ENCODE data around the gene NUDT3.
"Not testable (repeated sequence)": the region's sequence is repeated elsewhere in the genome, so short reads cannot be mapped to it uniquely, and the experiment has no call there.

NUDT3 gene

GRCh38 chr6:34288581-34288980, 103.9 kb downstream of the NUDT3 start:
- no peak for DNase-seq (ENCODE audit: low read depth in 2 of 2)

- no peak for DNase-seq (ENCODE audit: low read depth in 2 of 2)
Measured at GRCh38 chr6:34285448-34286164, 106.9 kb downstream of the NUDT3 start.

GRCh38 chr6:34284563-34285447, 107.7 kb downstream of the NUDT3 start:
- DNase-seq (ENCODE audit: low read depth in 2 of 2) = peak in 1 of 2 experiments; percentile 16

- DNase-seq (ENCODE audit: low read depth in 2 of 2) = no peak
Measured at GRCh38 chr6:34281702-34282334, 110.7 kb downstream of the NUDT3 start.

GRCh38 chr6:34280216-34280615, 112.3 kb downstream of the NUDT3 start:
- DNase-seq (ENCODE audit: low read depth in 2 of 2) = no peak

- no peak for DNase-seq (ENCODE audit: low read depth in 2 of 2)
Measured at GRCh38 chr6:34278833-34279232, 113.6 kb downstream of the NUDT3 start.

GRCh38 chr6:34277763-34278112, 114.7 kb downstream of the NUDT3 start:
- no peak for DNase-seq (ENCODE audit: low read depth in 2 of 2)

- no peak for DNase-seq (ENCODE audit: low read depth in 2 of 2)
Measured at GRCh38 chr6:34276881-34277762, 115.3 kb downstream of the NUDT3 start.

- DNase-seq (ENCODE audit: low read depth in 2 of 2) = no peak
Measured at GRCh38 chr6:34276191-34276590, 116.3 kb downstream of the NUDT3 start.

- DNase-seq (ENCODE audit: low read depth in 2 of 2) = no peak
Measured at GRCh38 chr6:34275128-34275804, 117.2 kb downstream of the NUDT3 start.

GRCh38 chr6:34274129-34274528, 118.3 kb downstream of the NUDT3 start:
- DNase-seq (ENCODE audit: low read depth in 2 of 2) = no peak

- no peak for DNase-seq (ENCODE audit: low read depth in 2 of 2)
Measured at GRCh38 chr6:34273242-34273805, 119.1 kb downstream of the NUDT3 start.

- DNase-seq (ENCODE audit: low read depth in 2 of 2) = no peak
Measured at GRCh38 chr6:34272013-34272926, 120.2 kb downstream of the NUDT3 start.

GRCh38 chr6:34269658-34270341, 122.7 kb downstream of the NUDT3 start:
- not testable (repeated sequence) for DNase-seq (ENCODE audit: low read depth in 2 of 2)

- DNase-seq (ENCODE audit: low read depth in 2 of 2) = not testable (repeated sequence)
Measured at GRCh38 chr6:34269132-34269531, 123.3 kb downstream of the NUDT3 start.

GRCh38 chr6:34267746-34268145, 124.7 kb downstream of the NUDT3 start:
- DNase-seq (ENCODE audit: low read depth in 2 of 2) = no peak

- DNase-seq (ENCODE audit: low read depth in 2 of 2) = not testable (repeated sequence)
Measured at GRCh38 chr6:34263484-34263883, 129.0 kb downstream of the NUDT3 start.

GRCh38 chr6:34260576-34261267, 131.7 kb downstream of the NUDT3 start:
- DNase-seq (ENCODE audit: low read depth in 2 of 2) = no peak
